NCI-H2171 treated with DMSO at 0.1 percent for 48 hours (cell line): ENCODE data around the gene ANK3.

ENCODE experiments used
- DNase-seq: peaks from one replicate; lab custom pipeline; 2025; lab: John Stamatoyannopoulos, UW

The ANK3 gene

GRCh38 chr10:60413306-60414012, 23.8 kb upstream of the ANK3 start:
- peak; percentile 84 for DNase-seq

GRCh38 chr10:60410970-60411369, 21.3 kb upstream of the ANK3 start:
- no peak for DNase-seq

- DNase-seq = no peak
Observed at GRCh38 chr10:60409202-60409601, 19.5 kb upstream of the ANK3 start.

GRCh38 chr10:60406182-60406581, 16.5 kb upstream of the ANK3 start:
- DNase-seq = no peak

GRCh38 chr10:60405172-60405571, 15.5 kb upstream of the ANK3 start:
- no peak for DNase-seq

GRCh38 chr10:60403168-60403873, 13.6 kb upstream of the ANK3 start:
- no peak for DNase-seq

- DNase-seq = no peak
Observed at GRCh38 chr10:60400366-60400765, 10.7 kb upstream of the ANK3 start.

GRCh38 chr10:60399328-60399727, 9.7 kb upstream of the ANK3 start:
- peak; percentile 91 for DNase-seq

GRCh38 chr10:60397792-60398191, 8.1 kb upstream of the ANK3 start:
- no peak for DNase-seq

- no peak for DNase-seq
Observed at GRCh38 chr10:60396766-60397165, 7.1 kb upstream of the ANK3 start.

- no peak for DNase-seq
Observed at GRCh38 chr10:60395711-60396110, 6.0 kb upstream of the ANK3 start.

- peak; percentile 13 for DNase-seq
Observed at GRCh38 chr10:60394446-60394845, 4.8 kb upstream of the ANK3 start.

- peak; percentile 83 for DNase-seq
Observed at GRCh38 chr10:60390224-60390626, 550 bp upstream of the ANK3 start.

- peak; percentile 52 for DNase-seq
Observed at GRCh38 chr10:60388709-60389301, 870 bp downstream of the ANK3 start.

GRCh38 chr10:60388116-60388625, 1.5 kb downstream of the ANK3 start:
- DNase-seq = no peak

GRCh38 chr10:60387531-60387930, 2.1 kb downstream of the ANK3 start:
- peak; percentile 39 for DNase-seq

- DNase-seq = no peak
Observed at GRCh38 chr10:60385399-60385738, 4.3 kb downstream of the ANK3 start.

- no peak for DNase-seq
Observed at GRCh38 chr10:60384708-60385398, 4.8 kb downstream of the ANK3 start.

- DNase-seq = no peak
Observed at GRCh38 chr10:60384011-60384410, 5.7 kb downstream of the ANK3 start.

- DNase-seq = no peak
Observed at GRCh38 chr10:60382946-60383681, 6.6 kb downstream of the ANK3 start.

- no peak for DNase-seq
Observed at GRCh38 chr10:60380781-60381180, 8.9 kb downstream of the ANK3 start.

- DNase-seq = no peak
Observed at GRCh38 chr10:60377955-60378354, 11.7 kb downstream of the ANK3 start.
